Endothelial cell of umbilical vein (primary cell): ENCODE data around the gene LRP1. TPM values are rescaled to one million over a fixed set of nuclear protein-coding genes. Genes with fewer than 3 reads are reported as not detected.

Experiments used
- BruUV-seq: library from RNA; stranded (reverse); fragments of 400-500 nt; replicated peaks from 2 replicates; lab custom pipeline; 2021; lab: Mats Ljungman, UMichigan
- CTCF ChIA-PET: fragments of 300-600, 350-600 bp; sonication (Branson Sonifier 250); formaldehyde crosslinking; loops from one replicate; lab custom pipeline; 2021; ENCODE audit warnings: antibody characterized with exemption, inconsistent platforms; lab: Charles Lee
- POLR2A ChIA-PET: fragments of 300-600, 350-600 bp; sonication (Branson Sonifier 250); formaldehyde crosslinking; loops from one replicate; lab custom pipeline; 2021; ENCODE audit warnings: antibody characterized with exemption, inconsistent platforms; lab: Charles Lee
- DNase-seq: peaks from one replicate; pipeline ENCODE4 v3.0.0-alpha.2; 2011; ENCODE audit warnings: low read depth, low spot score
- FAIRE-seq: peaks from 2 replicates; lab custom pipeline; 2011; peaks lifted over from hg19 to GRCh38; lab: Jason Lieb, UNC
- H2AFZ ChIP-seq: 2 replicates; pipeline ENCODE4 v1.6.0; 2012; ENCODE audit warnings: low read depth, low read length, control low read depth, inconsistent platforms
- H3K27ac ChIP-seq: 2 replicates; pipeline ENCODE4 v1.5.1; 2011; ENCODE audit warnings: low read depth, mild to moderate bottlenecking, control low read depth, low read length, moderate library complexity; ENCODE audit not compliant: insufficient read depth
- H3K27me3 ChIP-seq, 2 experiments: 2 replicates each; pipeline versions ENCODE4 v1.6.0 to v1.6.1; 2011; ENCODE audit warnings: low read length in 2 of 2, mixed read lengths in 1 of 2; ENCODE audit not compliant: control insufficient read depth in 2 of 2, insufficient read depth in 2 of 2
- H3K36me3 ChIP-seq, 2 experiments: 2 replicates in 1 of 2; 3 replicates in 1 of 2; pipeline ENCODE4 v1.5.1; 2011; ENCODE audit warnings: low read length in 2 of 2, mild to moderate bottlenecking in 1 of 2, moderate library complexity in 1 of 2; ENCODE audit not compliant: control insufficient read depth in 2 of 2, insufficient read depth in 2 of 2; ENCODE audit errors: extremely low read depth in 1 of 2
- H3K4me1 ChIP-seq: 3 replicates; pipeline ENCODE4 v1.5.1; 2011; ENCODE audit warnings: mild to moderate bottlenecking, low read length; ENCODE audit not compliant: control insufficient read depth, insufficient read depth; ENCODE audit errors: extremely low read depth
- H3K4me2 ChIP-seq: 2 replicates; pipeline ENCODE4 v1.6.1; 2011; ENCODE audit warnings: low read length, control low read depth, mixed read lengths; ENCODE audit not compliant: insufficient read depth
- H3K4me3 ChIP-seq, 3 experiments: fragments of 200-600 bp in 1 of 3; sonication (generic), shearing (Covaris generic) in 1 of 3; replicated peaks in 1 of 3; 2 replicates each; pipeline ENCODE4 v1.5.1; 2011 to 2016; ENCODE audit warnings: control low read depth in 3 of 3, low read length in 3 of 3, mild to moderate bottlenecking in 2 of 3, inconsistent platforms in 1 of 3, low read depth in 1 of 3, moderate library complexity in 1 of 3; ENCODE audit not compliant: insufficient read depth in 1 of 3
- H3K79me2 ChIP-seq: 2 replicates; pipeline ENCODE4 v1.6.0; 2012; ENCODE audit warnings: low read length, inconsistent platforms; ENCODE audit not compliant: control insufficient read depth, insufficient read depth
- H3K9ac ChIP-seq: replicated peaks from 2 replicates; pipeline ENCODE3; 2011; ENCODE audit warnings: low read length, control low read depth; ENCODE audit not compliant: insufficient read depth; ENCODE audit errors: extremely low read depth
- H3K9me1 ChIP-seq: replicated peaks from 3 replicates; pipeline ENCODE4 v1.6.0; 2011; ENCODE audit warnings: mild to moderate bottlenecking, low read length; ENCODE audit not compliant: control insufficient read depth, insufficient read depth; ENCODE audit errors: extremely low read depth
- H3K9me3 ChIP-seq: replicated peaks from 2 replicates; pipeline ENCODE4 v1.5.1; 2012; ENCODE audit warnings: low read length, inconsistent platforms; ENCODE audit not compliant: control insufficient read depth, insufficient read depth
- H4K20me1 ChIP-seq: replicated peaks from 2 replicates; pipeline ENCODE3; 2011; ENCODE audit warnings: mild to moderate bottlenecking, low read length; ENCODE audit not compliant: control insufficient read depth, insufficient read depth; ENCODE audit errors: extremely low read depth
- EZH2 ChIP-seq: IDR thresholded peaks from 2 replicates; pipeline ENCODE4 v1.6.1; 2012; ENCODE audit warnings: borderline replicate concordance, low read depth, mild to moderate bottlenecking, moderate library complexity, low read length, inconsistent platforms; ENCODE audit not compliant: severe bottlenecking
- FOS ChIP-seq: IDR thresholded peaks from 2 replicates; pipeline ENCODE4 v1.6.1; 2011; ENCODE audit warnings: mild to moderate bottlenecking, low read length, moderate library complexity, borderline replicate concordance; ENCODE audit not compliant: insufficient read depth
- GATA2 ChIP-seq: IDR thresholded peaks from 2 replicates; pipeline ENCODE4 v1.7.0; 2011; ENCODE audit warnings: low read depth, mild to moderate bottlenecking, moderate library complexity, mixed read lengths, low read length; ENCODE audit not compliant: insufficient read length, insufficient read depth
- JUN ChIP-seq: IDR thresholded peaks from 2 replicates; pipeline ENCODE4 v1.6.1; 2011; ENCODE audit warnings: borderline replicate concordance, low read depth; ENCODE audit not compliant: insufficient read length, insufficient read depth
- MAX ChIP-seq: IDR thresholded peaks from 2 replicates; pipeline ENCODE4 v1.6.1; 2011; ENCODE audit not compliant: insufficient read depth, insufficient read length
- MYC ChIP-seq: IDR thresholded peaks from one replicate; pipeline ENCODE4 v1.6.1; 2011; ENCODE audit warnings: mild to moderate bottlenecking, low read depth, low read length
- POLR2A ChIP-seq: IDR thresholded peaks from 2 replicates; pipeline ENCODE4 v1.6.1; 2012; ENCODE audit warnings: low read depth, mild to moderate bottlenecking, control low read depth, low read length
- POLR2AphosphoS5 ChIP-seq: IDR thresholded peaks from 2 replicates; pipeline ENCODE4 v1.6.1; 2012; ENCODE audit warnings: low read depth, mild to moderate bottlenecking, control low read depth, low read length, moderate library complexity; ENCODE audit not compliant: insufficient read depth
- dilution Hi-C: fragments of 300-500 bp; cut with MboI; formaldehyde crosslinking; loops from one replicate; pipeline ENCODE4 v1.15.0; 2019; ENCODE audit warnings: low sequenced_read_pairs; ENCODE audit not compliant: extremely low pct_ligation_motif_present
- intact Hi-C: fragments of 100-400 bp; cut with micrococcal nuclease; formaldehyde crosslinking; loops from one replicate; pipeline ENCODE4 v1.10.0; 2022
- polyA plus RNA-seq, 4 experiments: library from polyadenylated mRNA; depleted of rRNA in 3 of 4; stranded (reverse) in 3 of 4; unstranded in 1 of 4; fragments of >200 nt; gene quantifications; 2 replicates each; pipeline versions ENCODE4 v1.2.1 to v1.2.3, GENCODE V29; 2011 to 2012; ENCODE audit warnings: missing spikeins in 1 of 4
- total RNA-seq: library from RNA; stranded (reverse); gene quantifications from 2 replicates; pipeline ENCODE4 v1.2.3, GENCODE V29; 2021
- TF ChIP-seq, protein P1 (sequence below), 2 donors: IDR thresholded peaks; 1 replicate in 1 of 2; 2 replicates in 1 of 2; pipeline ENCODE4 v1.5.1; 2011; ENCODE audit warnings: low read length in 2 of 2, mild to moderate bottlenecking in 2 of 2, moderate library complexity in 2 of 2, control low read depth in 1 of 2, inconsistent platforms in 1 of 2, low read depth in 1 of 2; ENCODE audit not compliant: insufficient read depth in 1 of 2; ENCODE audit errors: extremely low read depth in 1 of 2

LRP1 gene
- total and polyA plus RNA-seq, 2 donors (not counting 3 experiments of a cell fraction or from before 2014, with no cell fraction given), result 1.6 to 4.6 TPM

DNA sequence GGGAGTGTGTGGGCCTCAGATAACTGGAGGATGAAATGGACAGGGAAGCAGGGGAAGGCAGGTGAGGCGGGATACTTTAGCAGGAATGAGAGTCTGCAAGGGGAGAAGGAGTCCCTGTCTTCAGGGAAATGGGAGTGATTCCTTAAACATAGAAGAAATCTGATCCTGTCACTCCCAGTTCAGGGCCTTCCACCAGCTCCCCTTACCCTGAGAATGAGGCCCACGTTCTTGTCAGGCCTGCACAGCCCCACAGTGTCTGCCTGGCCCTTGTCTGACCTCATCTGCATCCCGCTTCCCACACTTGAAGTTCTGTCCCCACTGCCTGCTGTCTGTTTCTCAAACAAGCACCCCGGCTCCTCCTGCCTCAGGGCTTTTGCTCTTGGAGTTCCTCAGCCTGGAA is 31.8 kb downstream of the LRP1 start:
- no peaks in the 10 kb centered on the region for H3K9me3 ChIP-seq
- TF ChIP-seq FOS (no peak), MYC (no peak), POLR2A (no peak), JUN (no peak), EZH2 (no peak), GATA2 (no peak), MAX (no peak), POLR2AphosphoS5 (no peak)
- TF ChIP-seq, protein P1, sequence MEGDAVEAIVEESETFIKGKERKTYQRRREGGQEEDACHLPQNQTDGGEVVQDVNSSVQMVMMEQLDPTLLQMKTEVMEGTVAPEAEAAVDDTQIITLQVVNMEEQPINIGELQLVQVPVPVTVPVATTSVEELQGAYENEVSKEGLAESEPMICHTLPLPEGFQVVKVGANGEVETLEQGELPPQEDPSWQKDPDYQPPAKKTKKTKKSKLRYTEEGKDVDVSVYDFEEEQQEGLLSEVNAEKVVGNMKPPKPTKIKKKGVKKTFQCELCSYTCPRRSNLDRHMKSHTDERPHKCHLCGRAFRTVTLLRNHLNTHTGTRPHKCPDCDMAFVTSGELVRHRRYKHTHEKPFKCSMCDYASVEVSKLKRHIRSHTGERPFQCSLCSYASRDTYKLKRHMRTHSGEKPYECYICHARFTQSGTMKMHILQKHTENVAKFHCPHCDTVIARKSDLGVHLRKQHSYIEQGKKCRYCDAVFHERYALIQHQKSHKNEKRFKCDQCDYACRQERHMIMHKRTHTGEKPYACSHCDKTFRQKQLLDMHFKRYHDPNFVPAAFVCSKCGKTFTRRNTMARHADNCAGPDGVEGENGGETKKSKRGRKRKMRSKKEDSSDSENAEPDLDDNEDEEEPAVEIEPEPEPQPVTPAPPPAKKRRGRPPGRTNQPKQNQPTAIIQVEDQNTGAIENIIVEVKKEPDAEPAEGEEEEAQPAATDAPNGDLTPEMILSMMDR (IDR thresholded peaks at IDR 0.05; ENCODE audit: extremely low read depth in 1 of 2, insufficient read depth in 1 of 2, low read depth in 1 of 2, low read length in 2 of 2), result no peak
- POLR2A ChIA-PET, result no interaction called here
- no peak overlapping the region for H3K4me3 ChIP-seq
- FAIRE-seq, result no peak
- no TSS peak for BruUV-seq
- H3K27ac ChIP-seq, result no peak overlapping the region
- H3K36me3 ChIP-seq, result no peaks in the 10 kb centered on the region
- no peaks in the 10 kb centered on the region for H4K20me1 ChIP-seq
- no peaks in the 10 kb centered on the region for H3K79me2 ChIP-seq
- intact Hi-C loops, result no loop called here
- no peak for DNase-seq
- no peak overlapping the region for H3K4me2 ChIP-seq
- H3K9me1 ChIP-seq, result no peaks in the 10 kb centered on the region
- no peaks in the 10 kb centered on the region for H3K4me1 ChIP-seq
- dilution Hi-C loops, result no loop called here
- CTCF ChIA-PET, result interaction anchor here (0.8 to 1.6 kb wide), 2 partner anchors 16 to 36 kb away, joined by 3 to 5 read pairs; no protein-coding TSS in a partner anchor
- H2AFZ ChIP-seq, result no peak overlapping the region
- no peaks in the 10 kb centered on the region for H3K27me3 ChIP-seq
- H3K9ac ChIP-seq, result no peak overlapping the region
